Activated effector memory CD4-positive, alpha-beta T cell treated with Interleukin-2 at 50 U/mL for 16 hours (primary cell): ENCODE results near the gene C11orf21.
"Not testable (repeated sequence)": the region's sequence is repeated elsewhere in the genome, so short reads cannot be mapped to it uniquely, and the experiment has no call there.

ENCODE experiments used
- DNase-seq: peaks from one replicate; pipeline ENCODE4 v3.0.0-alpha.2; 2020

Gene C11orf21

GRCh38 chr11:2295971-2296912 is 5.5 kb downstream of the C11orf21 start:
- no peak for DNase-seq

GRCh38 chr11:2294926-2295290 is 6.8 kb downstream of the C11orf21 start:
- DNase-seq, result no peak

GRCh38 chr11:2293984-2294925 is 7.5 kb downstream of the C11orf21 start:
- DNase-seq, result no peak

GRCh38 chr11:2293531-2293971 is 8.2 kb downstream of the C11orf21 start:
- no peak for DNase-seq

GRCh38 chr11:2290351-2290841 is 11.3 kb downstream of the C11orf21 start:
- DNase-seq, result no peak

- DNase-seq, result no peak
Measured at GRCh38 chr11:2289859-2290258, 11.9 kb downstream of the C11orf21 start.

GRCh38 chr11:2289350-2289749 is 12.4 kb downstream of the C11orf21 start:
- DNase-seq, result no peak

GRCh38 chr11:2287091-2287490 is 14.6 kb downstream of the C11orf21 start:
- no peak for DNase-seq

GRCh38 chr11:2286350-2286749 is 15.4 kb downstream of the C11orf21 start:
- not testable (repeated sequence) for DNase-seq

GRCh38 chr11:2280208-2280607 is 21.5 kb downstream of the C11orf21 start:
- DNase-seq, result no peak

GRCh38 chr11:2277933-2278523 is 23.7 kb downstream of the C11orf21 start:
- DNase-seq, result no peak

- no peak for DNase-seq
Measured at GRCh38 chr11:2277008-2277346, 24.7 kb downstream of the C11orf21 start.

GRCh38 chr11:2276280-2277007 is 25.3 kb downstream of the C11orf21 start:
- no peak for DNase-seq

- no peak for DNase-seq
Measured at GRCh38 chr11:2275334-2276279, 26.1 kb downstream of the C11orf21 start.

GRCh38 chr11:2273771-2274170 is 27.9 kb downstream of the C11orf21 start:
- DNase-seq, result no peak

GRCh38 chr11:2273311-2273710 is 28.4 kb downstream of the C11orf21 start:
- DNase-seq, result no peak

- DNase-seq, result no peak
Measured at GRCh38 chr11:2272946-2273280, 28.8 kb downstream of the C11orf21 start.

- DNase-seq, result no peak
Measured at GRCh38 chr11:2272228-2272945, 29.3 kb downstream of the C11orf21 start.

- no peak for DNase-seq
Measured at GRCh38 chr11:2271327-2272227, 30.1 kb downstream of the C11orf21 start.

- DNase-seq, result no peak
Measured at GRCh38 chr11:2271077-2271326, 30.7 kb downstream of the C11orf21 start.
